C4-2B (cell line): ENCODE measurements around the gene CLTCL1.

ENCODE experiments used
- ZFX ChIP-seq: fragments of 450-650 bp; IDR thresholded peaks from 2 replicates; pipeline ENCODE4 v1.6.1; 2017
- TF ChIP-seq, protein P1 (sequence below): fragments of 450-650 bp; conservative IDR thresholded peaks from 2 replicates; pipeline ENCODE4 v1.5.1; 2017; ENCODE audit warnings: mild to moderate bottlenecking

DNA sequence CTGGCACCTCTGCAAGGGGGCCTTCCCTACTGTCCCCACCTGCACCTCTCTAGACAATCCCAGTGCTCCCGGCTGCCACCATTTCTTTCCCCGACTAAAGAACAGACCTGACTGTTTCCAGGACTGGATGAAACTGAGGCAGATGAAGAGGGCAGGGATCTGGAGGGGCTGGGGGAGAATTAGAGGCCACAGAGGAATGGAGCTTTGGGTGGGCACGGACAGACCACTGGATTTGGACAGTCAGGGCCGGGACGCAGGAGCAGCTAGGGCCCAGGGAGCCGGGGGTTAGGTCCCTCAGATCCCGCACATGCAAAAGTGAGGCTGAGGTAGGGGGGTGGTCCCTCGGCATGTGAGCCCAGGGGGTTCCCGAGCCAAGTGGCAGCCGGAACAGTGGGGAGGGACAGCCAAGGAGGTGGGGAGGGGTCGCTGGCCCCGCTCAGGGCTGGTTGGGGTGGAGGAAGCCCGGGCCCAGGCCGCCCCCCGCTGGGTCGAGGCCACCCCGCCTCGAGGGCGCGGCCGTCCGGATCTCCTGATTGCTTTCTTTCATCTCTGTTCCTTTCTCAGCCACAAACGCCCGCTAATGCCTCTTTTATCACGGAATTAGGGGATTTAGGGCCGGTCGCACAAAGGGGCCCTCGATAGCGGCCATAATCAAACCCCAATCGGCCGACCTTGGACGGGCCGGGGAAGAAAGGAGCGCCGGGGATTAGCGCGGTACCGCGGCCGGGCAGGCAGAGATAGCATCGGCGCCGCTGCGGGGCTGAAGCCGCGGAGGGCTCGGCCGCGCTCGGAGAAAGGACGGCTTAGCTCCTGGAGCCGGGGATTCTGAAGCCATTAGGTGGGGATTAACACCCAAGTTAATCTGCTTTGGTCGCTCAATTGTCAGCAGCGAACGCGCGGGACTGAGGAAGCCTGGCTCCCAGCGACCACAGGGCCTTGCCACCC, 122.2 kb downstream of the CLTCL1 start:
- TF ChIP-seq, protein P1, sequence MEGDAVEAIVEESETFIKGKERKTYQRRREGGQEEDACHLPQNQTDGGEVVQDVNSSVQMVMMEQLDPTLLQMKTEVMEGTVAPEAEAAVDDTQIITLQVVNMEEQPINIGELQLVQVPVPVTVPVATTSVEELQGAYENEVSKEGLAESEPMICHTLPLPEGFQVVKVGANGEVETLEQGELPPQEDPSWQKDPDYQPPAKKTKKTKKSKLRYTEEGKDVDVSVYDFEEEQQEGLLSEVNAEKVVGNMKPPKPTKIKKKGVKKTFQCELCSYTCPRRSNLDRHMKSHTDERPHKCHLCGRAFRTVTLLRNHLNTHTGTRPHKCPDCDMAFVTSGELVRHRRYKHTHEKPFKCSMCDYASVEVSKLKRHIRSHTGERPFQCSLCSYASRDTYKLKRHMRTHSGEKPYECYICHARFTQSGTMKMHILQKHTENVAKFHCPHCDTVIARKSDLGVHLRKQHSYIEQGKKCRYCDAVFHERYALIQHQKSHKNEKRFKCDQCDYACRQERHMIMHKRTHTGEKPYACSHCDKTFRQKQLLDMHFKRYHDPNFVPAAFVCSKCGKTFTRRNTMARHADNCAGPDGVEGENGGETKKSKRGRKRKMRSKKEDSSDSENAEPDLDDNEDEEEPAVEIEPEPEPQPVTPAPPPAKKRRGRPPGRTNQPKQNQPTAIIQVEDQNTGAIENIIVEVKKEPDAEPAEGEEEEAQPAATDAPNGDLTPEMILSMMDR, result no peak
- no peak for TF ChIP-seq ZFX
